Stimulated activated CD4-positive, alpha-beta T cell treated with anti-CD3 and anti-CD28 coated beads, Interleukin-4, amount 100 ng/mL, for 1 hour (primary cell): ENCODE data around the gene ATXN1.

Experiments
- DNase-seq: peaks from one replicate; pipeline ENCODE4 v3.0.0-alpha.2; 2020

Gene ATXN1

DNA sequence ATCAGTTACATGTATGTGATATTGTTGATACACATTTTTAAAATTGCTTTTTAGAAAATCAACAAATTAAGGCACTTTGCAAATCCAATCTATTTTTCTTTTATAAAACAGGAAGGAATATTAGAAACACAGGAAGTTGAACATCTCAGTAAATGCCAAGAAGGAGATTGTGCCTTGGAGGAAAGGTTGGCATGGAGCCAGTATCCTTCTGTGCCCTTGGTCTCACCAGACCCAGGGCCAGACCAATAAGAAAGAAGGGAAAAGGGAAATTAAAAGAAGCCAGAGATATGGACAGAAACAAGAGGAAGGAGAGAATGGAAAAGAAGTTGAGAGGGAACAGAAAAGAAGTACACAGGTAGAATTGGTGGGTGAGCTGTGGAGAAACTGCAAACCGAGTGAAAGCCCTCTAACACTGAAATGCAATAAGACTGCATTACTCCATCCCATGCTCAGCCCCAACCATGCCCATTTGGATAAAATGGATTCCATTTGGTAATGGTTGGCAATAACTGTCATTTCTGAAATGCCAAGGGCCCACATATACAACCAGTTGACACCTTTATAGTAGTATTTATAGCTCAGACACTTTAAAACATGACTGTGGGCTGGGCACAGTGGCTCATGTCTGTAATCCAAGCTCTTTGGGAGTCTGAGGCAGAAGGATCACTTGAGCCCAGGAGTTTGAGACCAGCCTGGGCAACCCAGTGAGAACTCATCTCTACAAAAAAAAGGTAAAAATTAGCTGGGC lies 389.1 kb downstream of the ATXN1 start:
- no peak for DNase-seq

DNA sequence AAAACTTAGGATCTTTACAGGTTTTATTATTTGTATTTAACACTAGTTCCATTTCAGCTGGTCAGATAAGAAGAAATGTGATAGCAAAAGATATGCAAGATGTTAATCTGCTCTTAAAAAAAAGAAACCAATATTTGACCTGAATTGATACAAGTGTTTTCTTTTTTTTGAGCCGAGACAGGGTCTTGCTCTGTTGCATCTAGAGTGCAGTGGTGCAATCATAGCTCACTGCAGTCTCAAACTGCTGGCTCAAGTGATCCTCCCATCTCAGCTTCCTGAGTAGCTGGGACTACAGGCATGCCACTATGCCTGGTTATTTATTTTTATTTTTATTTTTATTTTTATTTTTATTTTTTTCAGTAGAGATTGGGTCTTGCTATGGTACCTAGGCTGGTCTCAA lies 389.9 kb downstream of the ATXN1 start:
- DNase-seq, result no peak

DNA sequence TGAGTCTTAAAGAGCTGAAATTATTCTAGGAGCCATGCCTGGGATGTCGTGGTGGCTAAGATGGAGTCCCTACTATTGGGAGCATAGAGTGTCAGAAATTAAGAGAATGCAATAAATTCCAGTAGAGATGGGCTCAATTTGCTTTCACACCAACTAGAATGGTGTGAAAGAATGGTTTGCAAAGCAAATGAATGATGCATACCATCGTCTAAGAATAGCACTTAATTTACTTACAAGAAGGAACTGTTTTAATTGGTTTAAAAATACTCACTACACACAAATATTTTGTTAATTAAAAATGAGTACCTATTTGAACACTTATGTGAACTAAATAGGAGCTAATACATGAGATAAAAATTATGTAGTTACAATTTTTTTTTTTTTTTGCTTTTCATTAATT lies 390.3 kb downstream of the ATXN1 start:
- DNase-seq, result no peak

DNA sequence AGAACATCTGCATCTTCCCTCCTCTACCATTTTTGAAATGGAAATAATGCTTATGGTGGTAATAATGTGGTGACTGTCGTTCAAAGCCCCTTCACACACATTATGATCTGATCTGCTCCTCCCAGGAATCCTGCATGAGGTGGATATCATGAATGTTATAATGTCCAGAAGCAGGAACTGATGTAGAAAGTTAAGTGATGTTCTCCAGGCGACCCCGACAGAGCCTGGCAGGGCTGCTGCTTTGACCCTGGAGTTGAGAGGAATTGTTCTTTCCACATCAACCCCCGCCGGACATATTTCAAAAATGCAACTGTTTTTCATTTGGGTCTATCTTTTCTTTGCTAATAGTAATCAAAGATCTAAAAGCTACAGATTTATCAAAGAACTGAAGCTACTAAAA lies 391.3 kb downstream of the ATXN1 start:
- no peak for DNase-seq

DNA sequence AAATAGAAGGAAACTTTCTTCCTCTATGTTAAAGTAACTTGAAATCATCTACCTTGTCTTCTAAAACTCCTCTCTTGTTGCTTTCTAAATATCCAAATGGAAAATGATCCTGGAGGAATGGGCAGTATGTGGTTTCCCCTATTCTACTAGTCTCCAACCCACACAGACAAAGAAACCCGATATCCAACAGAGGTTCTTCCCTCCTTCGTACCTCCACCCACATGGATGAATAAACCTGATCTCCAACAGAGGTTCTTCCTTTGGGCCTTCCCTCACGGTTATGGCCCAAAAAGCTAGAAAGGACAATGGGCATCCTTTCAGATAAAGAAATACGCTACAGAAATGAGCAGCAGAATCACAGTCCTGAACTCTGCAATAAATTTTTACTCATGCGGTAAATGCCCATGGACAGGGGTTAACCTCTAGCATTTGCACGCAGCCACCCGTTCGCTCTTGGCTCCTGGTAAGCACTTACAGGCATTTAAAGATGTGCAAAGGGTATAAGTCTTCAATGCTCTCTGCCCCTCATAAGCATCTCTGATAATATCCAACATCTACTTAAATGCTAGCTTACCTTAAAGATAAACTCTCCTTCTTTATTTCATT lies 392.0 kb downstream of the ATXN1 start:
- DNase-seq, result no peak

DNA sequence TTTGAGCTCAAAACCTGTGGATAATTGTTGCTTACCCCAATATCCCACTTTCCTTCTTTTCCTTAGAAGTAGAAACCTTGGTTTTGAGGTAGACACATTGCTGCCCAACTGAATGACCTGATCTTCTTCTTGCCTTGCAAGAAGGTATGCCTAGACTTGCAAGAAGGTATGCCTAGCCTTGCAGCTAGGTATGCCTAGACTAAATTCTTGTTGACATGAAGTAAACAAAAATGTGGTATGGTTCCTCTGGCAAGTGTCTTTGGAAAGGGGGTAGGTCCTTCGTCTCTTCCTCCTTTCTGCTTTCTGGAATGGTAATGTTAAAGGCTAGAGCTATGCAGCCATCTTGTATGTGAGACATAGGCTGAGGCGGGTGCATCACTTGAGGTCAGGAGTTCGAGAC lies 393.7 kb downstream of the ATXN1 start:
- DNase-seq, result no peak

DNA sequence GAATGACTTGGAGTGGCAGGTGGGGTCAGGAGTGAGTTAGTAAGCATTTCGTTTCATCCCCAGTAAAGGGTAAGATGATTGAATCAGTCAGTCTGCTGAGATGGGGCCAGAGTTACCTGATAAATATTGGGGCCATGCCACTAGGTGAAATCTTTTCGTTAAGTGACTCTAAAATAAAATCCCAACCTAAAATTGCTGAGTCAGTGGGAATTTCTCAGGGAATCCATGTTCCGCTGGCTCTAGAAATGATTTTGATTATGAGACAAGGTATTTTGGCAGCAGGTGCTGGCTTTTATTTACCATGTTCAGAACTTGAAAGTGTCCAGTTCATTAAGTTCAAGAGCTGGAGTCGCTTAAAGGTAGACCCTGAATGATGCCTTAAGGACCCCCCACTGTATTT lies 397.5 kb downstream of the ATXN1 start:
- DNase-seq, result no peak

DNA sequence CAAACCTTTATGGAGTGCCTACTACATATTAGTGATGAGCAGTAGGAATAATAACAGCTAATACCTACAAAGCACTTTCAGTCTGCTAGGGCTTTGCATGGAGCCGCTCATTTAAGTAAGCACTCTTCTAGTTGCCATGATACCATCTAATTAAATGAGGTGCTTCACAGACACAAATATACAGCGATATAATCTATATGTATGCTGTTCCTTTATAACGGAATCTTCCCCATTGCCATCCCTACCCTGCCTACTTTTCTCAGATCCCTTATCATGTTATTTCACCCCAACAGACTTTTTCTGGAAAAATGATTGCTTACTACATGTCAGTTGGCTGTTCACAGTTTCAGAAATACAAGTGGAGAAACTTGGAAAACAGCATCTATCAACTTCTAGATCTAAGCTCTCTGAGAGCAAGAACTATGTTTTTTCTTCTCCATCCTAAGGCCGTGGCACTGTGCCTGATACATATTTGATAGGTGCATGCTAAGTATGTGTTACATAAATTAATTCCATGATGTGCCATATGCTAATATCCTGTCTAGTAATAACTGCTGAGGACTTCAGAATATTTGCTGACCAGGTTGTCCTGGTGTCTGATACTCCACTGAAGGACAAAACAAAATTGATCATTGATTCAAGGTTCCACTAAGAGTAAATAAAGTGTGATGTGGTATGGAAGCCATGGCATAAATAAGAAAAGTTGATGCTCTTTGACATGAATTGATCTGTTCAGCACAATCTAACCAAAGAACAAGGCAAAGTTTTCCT lies 398.3 kb downstream of the ATXN1 start:
- no peak for DNase-seq

DNA sequence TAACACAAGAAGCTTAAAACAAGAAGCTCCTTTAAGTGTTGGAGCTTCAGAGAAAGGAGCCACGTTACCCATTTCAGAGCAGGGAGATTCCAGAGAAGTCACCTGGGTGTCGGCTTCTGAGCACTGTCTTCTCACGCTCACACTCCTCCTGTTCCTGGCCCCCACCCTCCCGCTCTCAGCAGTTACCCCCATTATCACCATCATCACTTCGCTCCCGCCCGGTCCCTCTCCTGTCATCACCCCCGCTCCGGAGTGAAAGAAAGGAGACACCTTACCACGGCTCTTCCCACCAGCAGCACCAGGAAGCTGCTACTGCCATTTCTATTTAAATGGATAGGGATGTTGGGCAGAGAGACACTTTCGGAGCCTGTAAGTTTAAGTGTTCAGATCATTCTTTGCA lies 399.0 kb downstream of the ATXN1 start:
- DNase-seq, result no peak

DNA sequence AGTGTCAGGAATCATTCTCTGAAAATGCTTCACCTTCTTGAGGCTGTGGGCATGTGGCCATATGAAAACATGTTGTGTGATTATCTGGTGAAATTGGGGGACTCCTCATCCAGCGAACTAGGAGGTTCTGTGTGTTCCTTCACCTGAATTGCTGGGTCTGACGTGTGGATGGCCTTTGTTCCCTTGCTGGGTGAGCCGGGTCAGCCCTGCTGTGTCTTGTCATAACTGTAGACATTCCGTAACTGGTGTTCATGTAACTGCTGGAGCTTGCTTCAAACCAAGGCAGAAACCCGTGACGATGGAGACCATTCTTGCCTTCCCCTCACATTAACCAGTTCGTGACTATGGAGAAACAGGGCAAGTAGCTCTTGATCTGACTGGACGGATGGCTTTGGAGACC lies 399.4 kb downstream of the ATXN1 start:
- no peak for DNase-seq

DNA sequence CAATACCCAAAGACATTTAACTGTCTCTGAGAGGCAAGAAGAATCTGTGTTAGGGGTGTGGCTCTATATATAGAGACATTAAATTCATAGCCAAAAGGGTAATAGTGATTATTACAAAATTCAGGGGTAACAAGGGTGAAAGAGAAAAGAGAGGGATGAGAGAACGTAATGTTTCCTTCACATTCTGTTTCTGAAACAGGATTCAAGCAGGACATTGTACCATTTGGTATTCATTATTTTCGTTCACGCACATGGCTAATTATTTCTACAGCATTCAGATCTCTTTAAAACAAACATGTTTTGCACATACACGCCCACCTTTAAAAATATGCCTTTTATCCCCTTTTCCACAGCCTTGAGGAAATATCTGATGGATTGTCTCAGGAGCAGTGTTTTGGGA lies 400.1 kb downstream of the ATXN1 start:
- no peak for DNase-seq

DNA sequence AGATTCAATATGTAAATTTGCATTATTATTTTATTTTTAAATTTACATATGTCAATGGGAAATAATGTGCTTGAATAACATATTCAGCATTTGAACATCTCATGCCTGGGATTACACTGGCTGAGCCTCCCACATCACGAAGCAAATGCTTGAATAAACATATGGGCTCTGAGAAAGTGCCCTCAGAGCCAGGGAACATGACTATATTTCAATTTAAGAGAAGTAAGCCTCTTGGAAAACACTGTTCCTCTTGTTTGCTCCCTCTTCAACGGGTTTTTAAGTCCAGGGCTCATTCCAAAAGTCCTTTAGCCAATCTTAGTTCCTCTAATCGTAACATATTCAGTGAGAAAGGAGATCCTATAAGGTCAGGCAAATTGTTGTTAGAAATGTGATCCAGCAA lies 400.9 kb downstream of the ATXN1 start:
- no peak for DNase-seq

DNA sequence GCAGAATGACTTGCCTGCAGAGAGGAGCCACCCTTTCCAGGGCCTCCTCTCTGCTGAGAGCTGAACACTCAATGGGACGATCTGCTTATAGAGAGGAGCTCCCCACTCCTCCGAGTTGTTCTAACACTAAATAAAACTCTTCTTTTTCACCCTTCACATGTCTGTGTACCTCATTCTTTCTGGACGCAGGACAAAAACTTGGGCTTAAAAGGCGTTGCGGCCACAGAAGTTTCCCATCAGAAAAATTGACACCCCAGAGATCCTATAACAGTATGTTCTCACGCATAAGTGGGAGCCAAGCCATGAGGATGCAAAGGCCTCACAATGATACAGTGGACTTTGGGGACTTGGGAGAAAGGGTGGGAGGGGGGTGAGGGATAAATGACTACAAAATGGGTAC lies 401.7 kb downstream of the ATXN1 start:
- no peak for DNase-seq

DNA sequence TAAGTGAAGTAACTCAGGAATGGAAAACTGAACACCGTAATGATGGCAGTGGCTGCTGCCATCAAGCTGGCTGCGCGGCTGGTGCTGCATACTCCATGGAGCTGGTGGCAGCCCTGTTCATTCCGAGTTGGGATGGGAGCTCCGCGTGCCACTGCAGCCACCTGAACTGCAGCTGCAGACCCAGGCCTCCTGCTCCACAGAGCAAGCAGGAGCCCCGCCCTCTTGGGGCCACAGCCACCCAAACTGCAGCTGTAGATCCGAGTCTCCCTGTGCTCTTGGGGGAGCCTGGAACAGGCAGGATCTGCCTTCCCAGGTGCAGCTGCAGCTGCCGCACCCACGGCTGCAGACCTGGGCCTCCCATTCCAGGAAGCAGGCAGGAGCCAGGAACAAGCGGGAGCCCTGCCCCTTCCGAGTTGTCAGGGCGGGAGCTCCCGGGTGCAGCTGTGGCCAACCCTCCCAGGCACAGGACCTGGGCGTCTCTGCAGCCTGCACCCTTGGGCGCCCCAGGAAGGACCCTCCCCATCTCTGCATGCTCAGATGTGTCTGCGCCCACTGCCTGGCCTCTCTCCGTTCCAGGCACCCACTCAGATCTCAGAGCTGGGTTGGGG lies 402.6 kb downstream of the ATXN1 start:
- DNase-seq, result no peak

DNA sequence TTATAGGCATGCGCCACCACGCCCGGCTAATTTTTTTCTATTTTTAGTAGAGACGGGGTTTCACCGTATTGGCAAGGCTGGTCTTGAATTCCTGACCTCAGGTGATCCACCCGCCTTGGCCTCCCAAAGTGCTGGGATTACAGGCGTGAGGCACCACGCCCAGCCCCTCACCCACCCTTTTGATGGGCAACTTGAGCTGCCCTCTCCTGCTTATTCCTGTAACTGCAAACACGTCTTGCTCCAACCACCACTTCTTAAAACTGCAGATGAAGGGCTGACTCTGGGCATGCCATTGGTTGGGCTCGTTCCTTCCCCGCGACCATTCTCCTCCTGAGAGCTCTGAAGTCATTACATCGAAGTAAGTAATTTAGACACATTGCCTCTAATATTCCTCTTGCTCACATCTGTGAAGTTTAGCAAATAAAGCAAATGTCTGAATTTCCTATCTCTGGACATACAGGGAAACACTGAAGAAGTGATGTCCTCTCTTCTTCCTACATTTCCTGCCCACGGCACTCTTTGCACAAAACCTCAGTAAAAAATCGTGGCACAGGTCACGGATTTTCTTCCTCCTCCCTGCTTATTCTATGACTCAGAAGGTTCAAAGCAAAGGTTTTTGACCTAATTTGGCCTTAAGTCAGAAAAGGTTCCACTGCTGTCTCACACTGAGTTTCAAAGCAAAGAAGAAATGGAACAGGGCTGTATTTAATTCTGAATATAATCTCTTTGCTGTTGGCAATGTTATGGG lies 405.4 kb downstream of the ATXN1 start:
- no peak for DNase-seq

DNA sequence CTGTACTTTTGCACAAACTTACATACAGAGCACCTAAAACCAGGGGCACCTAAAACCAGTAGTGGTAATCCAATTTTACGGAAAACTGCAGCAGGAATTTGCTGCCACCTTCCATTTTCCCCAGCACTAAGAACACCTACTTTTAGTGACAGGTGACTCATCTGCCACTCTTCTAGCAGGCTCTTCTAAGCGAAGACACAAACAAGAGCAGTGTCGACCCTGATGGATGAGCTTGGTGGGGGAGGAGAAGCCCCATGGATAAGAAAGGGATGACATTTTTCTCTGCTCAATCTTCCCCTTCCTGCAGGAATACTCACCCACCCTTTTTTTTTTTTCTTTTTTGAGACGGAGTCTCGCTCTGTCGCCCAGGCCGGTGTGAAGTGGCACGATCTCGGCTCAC lies 406.0 kb downstream of the ATXN1 start:
- no peak for DNase-seq

DNA sequence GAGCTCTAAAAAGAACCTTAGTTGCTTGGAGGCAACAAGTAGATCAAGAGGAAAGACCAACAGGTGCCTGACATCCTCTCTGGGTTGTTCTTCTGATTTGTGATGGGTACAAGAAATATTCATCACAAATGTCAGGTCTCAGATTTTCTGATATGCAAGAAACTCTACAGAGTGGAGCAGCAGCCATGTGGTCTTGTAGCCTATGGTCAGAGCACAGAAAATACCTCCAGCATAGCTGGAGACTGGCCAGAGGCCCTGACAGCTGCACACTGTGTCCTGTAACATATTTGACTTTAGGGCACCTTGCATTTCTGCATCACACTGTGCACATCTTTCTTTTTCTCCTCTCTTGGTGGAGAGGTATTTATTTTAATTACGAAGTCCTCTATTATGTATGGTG lies 406.6 kb downstream of the ATXN1 start:
- no peak for DNase-seq

DNA sequence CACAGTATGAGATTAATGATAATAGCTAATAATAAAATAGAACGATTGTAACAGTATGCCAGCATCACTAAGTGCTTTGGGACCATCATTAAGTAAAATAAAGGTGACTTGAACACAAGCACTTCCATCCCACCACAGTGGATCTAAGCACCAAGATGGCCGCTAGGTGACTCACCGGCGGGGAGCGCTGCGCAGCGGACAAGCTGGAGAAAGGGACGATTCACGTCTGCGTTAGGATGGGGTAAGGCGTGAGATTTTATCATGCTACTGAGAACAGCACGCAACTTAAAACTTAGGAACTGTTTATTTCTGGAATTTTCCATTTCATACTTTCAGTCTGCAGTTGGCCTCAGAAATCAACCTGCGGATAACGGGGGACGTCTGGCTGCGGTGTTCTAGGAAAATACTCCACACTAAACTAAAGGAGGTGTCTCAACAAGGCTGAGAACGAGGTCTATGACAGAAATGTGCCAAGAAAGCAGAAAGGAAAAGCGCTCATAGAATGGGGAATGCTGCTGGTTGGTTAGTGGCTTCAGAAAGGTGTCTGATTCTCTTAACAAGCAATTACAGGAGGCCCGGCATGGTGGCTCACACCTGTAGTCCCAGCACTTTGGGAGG lies 408.3 kb downstream of the ATXN1 start:
- DNase-seq, result no peak

DNA sequence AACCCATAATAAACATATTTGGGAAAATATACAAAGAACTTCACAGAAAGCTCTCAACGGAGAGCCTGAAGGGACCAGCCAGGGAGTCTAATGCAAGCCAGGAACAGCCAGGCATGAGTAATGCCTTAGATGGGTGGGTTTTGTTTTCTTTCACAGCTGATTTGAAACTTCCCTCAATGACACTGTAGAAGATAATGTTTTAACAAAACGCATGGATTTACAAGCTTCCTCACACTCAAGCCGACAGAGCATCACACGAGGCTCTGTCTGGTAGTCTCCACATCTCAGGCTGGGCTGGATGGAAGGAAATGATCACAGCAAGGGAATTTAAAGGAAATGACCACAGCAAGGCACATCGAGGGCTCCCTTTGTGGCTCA lies 409.0 kb downstream of the ATXN1 start:
- DNase-seq, result no peak

DNA sequence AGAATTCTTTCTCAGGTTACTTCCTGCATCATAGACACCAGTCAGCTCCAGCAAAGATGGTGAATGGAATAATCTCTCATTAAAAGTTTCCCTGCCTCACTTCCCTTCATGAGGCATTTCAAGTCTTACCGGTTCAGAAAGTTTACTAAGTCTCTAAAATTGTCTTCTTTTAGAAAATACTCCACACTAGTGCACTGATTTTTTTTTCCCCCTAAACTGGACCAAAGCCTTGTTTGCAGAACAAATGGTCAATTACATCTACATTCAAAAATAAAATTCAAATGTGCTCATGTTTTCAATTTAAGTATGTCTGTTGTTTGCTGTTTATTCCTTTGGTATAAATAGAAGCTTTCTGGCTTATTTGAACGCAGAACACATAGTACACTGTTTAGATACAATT lies 411.7 kb downstream of the ATXN1 start:
- no peak for DNase-seq

DNA sequence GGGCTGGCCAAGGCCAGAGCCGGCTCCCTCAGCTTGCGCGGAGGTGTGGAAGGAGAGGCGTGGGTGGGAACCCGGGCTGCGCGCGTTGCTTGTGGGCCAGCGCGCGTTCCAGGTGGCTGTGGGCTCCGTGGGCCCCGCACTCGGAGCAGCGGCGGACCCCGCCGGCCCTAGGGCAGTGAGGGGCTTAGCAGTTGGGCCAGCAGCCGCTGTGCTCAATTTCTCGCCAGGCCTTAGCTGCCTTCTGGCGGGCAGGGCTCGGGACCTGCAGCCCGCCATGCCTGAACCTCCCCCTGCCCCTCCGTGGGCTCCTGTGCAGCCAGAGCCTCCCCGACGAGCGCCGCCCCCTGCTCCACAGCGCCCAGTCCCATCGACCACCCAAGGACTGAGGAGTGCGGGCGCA lies 414.4 kb downstream of the ATXN1 start:
- DNase-seq, result no peak

DNA sequence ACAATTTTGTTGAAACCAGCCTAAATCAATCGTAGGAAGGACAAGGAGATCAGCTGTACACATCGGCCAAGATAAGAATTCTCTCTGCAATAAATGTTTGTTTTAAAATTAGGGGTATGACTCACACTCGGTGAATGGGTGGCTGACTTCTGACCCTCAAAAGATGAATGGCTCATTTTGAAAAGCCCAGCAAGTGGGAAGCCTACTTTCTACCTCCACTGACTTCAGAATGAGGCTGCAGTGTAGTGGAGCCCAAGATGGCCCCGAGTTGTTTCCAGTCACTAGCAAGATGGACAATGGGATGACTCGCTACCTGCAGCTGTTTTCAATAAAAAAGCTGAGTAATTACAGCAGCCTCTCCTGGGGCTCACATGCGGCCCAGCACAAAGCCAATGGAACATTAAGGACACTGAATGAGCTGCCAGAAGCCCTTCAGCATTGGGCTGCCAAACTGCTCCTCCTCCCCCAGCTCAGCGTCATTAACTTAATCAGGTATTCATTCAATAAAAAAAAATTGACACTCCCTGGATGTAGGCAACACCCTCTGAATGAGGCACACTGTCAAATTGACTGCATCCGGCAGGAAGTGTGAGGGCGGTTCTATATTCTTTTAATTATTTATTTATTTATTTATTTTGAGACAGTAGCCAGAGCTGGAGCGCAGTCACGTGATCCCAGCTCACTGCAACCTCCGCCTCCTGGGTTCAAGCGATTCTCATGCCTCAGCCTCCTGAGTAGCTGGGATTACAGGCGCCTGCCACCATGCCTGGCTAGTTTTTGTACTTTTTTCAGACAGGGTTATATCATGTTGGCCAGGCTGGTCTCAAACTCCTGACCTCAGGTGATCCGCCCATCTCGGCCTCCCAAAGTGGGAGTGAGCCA lies 415.6 kb downstream of the ATXN1 start:
- DNase-seq, result no peak
